Activated naive CD4-positive, alpha-beta T cell treated with anti-CD3 and anti-CD28 coated beads for 36 hours (primary cell): Measurements from ENCODE around the gene TIMM17B. TPM values are rescaled to one million over a fixed set of nuclear protein-coding genes. Genes with fewer than 3 reads are reported as not detected.

Source experiments
- CTCF ChIA-PET: fragments of 350-600 bp; sonication (Branson Sonifier 250); formaldehyde crosslinking; loops from one replicate; lab custom pipeline; 2021; ENCODE audit warnings: antibody characterized with exemption; lab: Charles Lee
- DNase-seq: peaks from one replicate; pipeline ENCODE4 v3.0.0-alpha.2; 2020
- H3K27ac Mint-ChIP-seq: one replicate; pipeline ENCODE4 v1.8.0; 2021; ENCODE audit warnings: mild to moderate bottlenecking, mixed read lengths
- H3K27me3 Mint-ChIP-seq: one replicate; pipeline ENCODE4 v1.8.0; 2021; ENCODE audit warnings: low read depth, mixed read lengths
- H3K36me3 Mint-ChIP-seq: one replicate; pipeline ENCODE4 v1.8.0; 2021; ENCODE audit warnings: low read depth, mixed read lengths
- H3K4me1 Mint-ChIP-seq: one replicate; pipeline ENCODE4 v1.8.0; 2021; ENCODE audit warnings: low read depth, mixed read lengths
- H3K4me3 Mint-ChIP-seq: one replicate; pipeline ENCODE4 v1.8.0; 2021; ENCODE audit warnings: mild to moderate bottlenecking, moderate library complexity, mixed read lengths
- H3K9me3 Mint-ChIP-seq: one replicate; pipeline ENCODE4 v1.8.0; 2021; ENCODE audit warnings: mixed read lengths
- intact Hi-C: fragments of 100-400 bp; cut with micrococcal nuclease; formaldehyde crosslinking; loops from one replicate; pipeline ENCODE4 v1.15.1; 2023
- total RNA-seq, 2 experiments: library from RNA; stranded (reverse); gene quantifications; one replicate each; pipeline ENCODE4 v1.2.3, GENCODE V29; 2021

Gene TIMM17B
- total RNA-seq, 2 experiments from 2014 or later, result 88.0 to 94.9 TPM

DNA sequence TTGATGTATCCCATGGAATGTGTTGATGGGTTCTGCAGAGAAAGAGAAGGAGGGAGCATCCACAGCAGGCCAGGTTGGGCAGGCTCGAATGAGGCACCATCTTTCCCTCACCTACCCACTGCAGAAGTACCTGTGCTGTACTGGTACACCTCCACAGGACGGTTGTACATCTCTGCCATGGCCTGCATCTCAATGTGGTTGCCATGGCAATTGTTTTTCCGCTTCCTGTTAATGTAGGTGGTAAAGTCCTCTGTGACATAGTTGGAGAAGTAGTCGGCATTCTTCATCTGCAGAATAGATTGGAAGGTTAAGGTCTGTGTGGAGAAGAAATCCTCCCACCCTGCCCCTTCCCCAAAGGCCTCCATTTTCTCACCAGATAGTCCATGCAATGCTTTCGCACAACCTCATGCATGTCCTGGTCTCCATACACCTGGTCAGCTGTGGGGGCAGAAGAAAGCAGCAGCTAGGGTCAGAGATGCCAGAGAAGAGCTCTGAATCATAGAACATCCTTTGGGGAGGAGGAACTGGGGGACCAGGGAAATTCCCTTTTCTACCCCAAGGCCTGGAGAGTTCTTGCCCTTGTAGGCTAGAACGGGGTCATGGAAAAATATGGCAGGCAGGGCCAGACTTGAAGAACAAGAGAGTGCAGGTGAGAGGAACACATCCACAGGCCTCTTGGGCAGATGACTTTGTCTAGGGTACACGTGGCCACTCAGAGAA, 37.2 kb upstream of the TIMM17B start:
- Mint-ChIP-seq H3K36me3 (peaks cover 45% of the 10 kb centered on the region), H3K9me3 (no peaks in the 10 kb centered on the region), H3K4me1 (peaks cover 65% of the 10 kb centered on the region), H3K27ac (peak overlapping the region; percentile 100), H3K27me3 (no peaks in the 10 kb centered on the region), H3K4me3 (peak overlapping the region; percentile 77)
- CTCF ChIA-PET, result interaction anchor here (0.9 kb wide), 1 partner anchor 14 kb away, joined by 4 read pairs; no protein-coding TSS in a partner anchor
- DNase-seq, result peak; percentile 57
- intact Hi-C loops, result loop anchor here (5.0 to 10.0 kb wide), 2 partner anchors 330 to 943 kb away; partner anchors contain the start of genes FOXP3, PPP1R3F and USP27X

DNA sequence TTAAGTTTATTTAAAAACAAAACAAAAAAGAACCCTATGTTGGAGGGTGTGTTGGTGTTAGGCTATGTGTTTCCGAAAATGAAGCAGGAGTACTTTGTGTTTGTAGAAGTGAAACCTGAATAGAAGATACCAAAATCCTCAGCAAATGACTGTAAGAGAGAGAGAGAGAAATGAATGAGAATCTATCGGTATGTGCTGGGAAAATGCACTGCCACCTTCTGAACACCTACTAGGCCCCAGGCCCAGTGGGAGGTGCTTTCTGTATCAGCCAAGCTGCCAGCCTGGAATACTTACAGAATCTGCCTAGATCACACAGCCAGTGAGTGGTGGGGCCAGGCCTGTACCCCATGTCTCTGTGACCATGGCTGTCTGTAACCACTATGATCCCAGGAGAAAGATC, 36.2 kb upstream of the TIMM17B start:
- peak; percentile 74 for DNase-seq
- no peaks in the 10 kb centered on the region for H3K9me3 Mint-ChIP-seq
- H3K4me3 Mint-ChIP-seq, result peak overlapping the region; percentile 77
- intact Hi-C loops, result loop anchor here (5.0 to 10.0 kb wide), 2 partner anchors 331 to 944 kb away; partner anchors contain the start of genes FOXP3, PPP1R3F and USP27X
- peak overlapping the region; percentile 100 for H3K27ac Mint-ChIP-seq
- CTCF ChIA-PET, result no interaction called here
- peaks cover 43% of the 10 kb centered on the region for H3K36me3 Mint-ChIP-seq
- peaks cover 55% of the 10 kb centered on the region for H3K4me1 Mint-ChIP-seq
- no peaks in the 10 kb centered on the region for H3K27me3 Mint-ChIP-seq

- H3K27ac Mint-ChIP-seq, result peak overlapping the region; percentile 50
- no peak for DNase-seq
- no peaks in the 10 kb centered on the region for H3K27me3 Mint-ChIP-seq
- no peak overlapping the region for H3K4me3 Mint-ChIP-seq
- H3K9me3 Mint-ChIP-seq, result no peaks in the 10 kb centered on the region
- peaks cover 36% of the 10 kb centered on the region for H3K4me1 Mint-ChIP-seq
- intact Hi-C loops, result no loop called here
- peaks cover 25% of the 10 kb centered on the region for H3K36me3 Mint-ChIP-seq
- CTCF ChIA-PET, result interaction anchor here (1.2 to 1.4 kb wide), 2 partner anchors 11 to 44 kb away, joined by 3 to 5 read pairs; partner anchors contain the start of gene KCND1
These were observed 30.3 kb upstream of the TIMM17B start for GRCh38 chrX:48927736-48928382.

- peaks cover 39% of the 10 kb centered on the region for H3K4me1 Mint-ChIP-seq
- no peak overlapping the region for H3K27ac Mint-ChIP-seq
- peaks cover 26% of the 10 kb centered on the region for H3K36me3 Mint-ChIP-seq
- intact Hi-C loops, result no loop called here
- H3K27me3 Mint-ChIP-seq, result no peaks in the 10 kb centered on the region
- no peaks in the 10 kb centered on the region for H3K9me3 Mint-ChIP-seq
- H3K4me3 Mint-ChIP-seq, result no peak overlapping the region
- CTCF ChIA-PET, result interaction anchor here (1.2 to 1.4 kb wide), 2 partner anchors 11 to 45 kb away, joined by 3 to 5 read pairs; partner anchors contain the start of gene KCND1
- no peak for DNase-seq
These were observed 29.6 kb upstream of the TIMM17B start for GRCh38 chrX:48927123-48927522.

GRCh38 chrX:48924270-48924669, 26.7 kb upstream of the TIMM17B start:
- H3K4me3 Mint-ChIP-seq, result peak overlapping the region; percentile 2
- H3K4me1 Mint-ChIP-seq, result peaks cover 53% of the 10 kb centered on the region

GRCh38 chrX:48923771-48924170, 26.2 kb upstream of the TIMM17B start:
- Mint-ChIP-seq H3K4me1 (peaks cover 53% of the 10 kb centered on the region), H3K4me3 (no peak overlapping the region), H3K9me3 (no peaks in the 10 kb centered on the region), H3K27me3 (no peaks in the 10 kb centered on the region), H3K27ac (peak overlapping the region; percentile 80), H3K36me3 (peaks cover 35% of the 10 kb centered on the region)
- CTCF ChIA-PET, result no interaction called here
- no peak for DNase-seq
- intact Hi-C loops, result no loop called here

More at GRCh38 chrX:48924270-48924669, 26.7 kb upstream of the TIMM17B start:
- H3K27ac Mint-ChIP-seq, result peak overlapping the region; percentile 80
- peaks cover 33% of the 10 kb centered on the region for H3K36me3 Mint-ChIP-seq
- no peaks in the 10 kb centered on the region for H3K27me3 Mint-ChIP-seq
- peak; percentile 17 for DNase-seq
- CTCF ChIA-PET, result no interaction called here
- H3K9me3 Mint-ChIP-seq, result no peaks in the 10 kb centered on the region
- intact Hi-C loops, result no loop called here

DNA sequence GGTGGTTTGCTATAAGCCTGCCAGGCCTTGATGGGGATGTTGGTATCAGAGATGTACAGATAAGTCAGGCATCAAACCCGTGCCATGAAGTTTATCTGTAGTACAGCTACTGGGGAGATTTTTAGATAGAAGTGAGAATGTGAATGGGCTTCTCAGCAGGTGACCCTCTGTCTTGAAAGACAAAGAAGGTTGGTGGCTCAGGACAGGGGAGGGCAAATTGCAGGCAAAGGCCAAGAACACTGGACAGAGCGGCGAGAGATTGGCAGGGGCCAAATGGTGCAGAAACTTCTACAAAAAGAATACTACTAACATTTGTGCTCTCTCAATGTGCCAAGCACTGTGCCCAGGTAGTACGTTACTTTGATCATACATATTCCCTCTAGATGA, 23.1 kb upstream of the TIMM17B start:
- peak overlapping the region; percentile 95 for H3K4me3 Mint-ChIP-seq
- CTCF ChIA-PET, result interaction anchor here (1.7 to 3.7 kb wide), 2 partner anchors 14 to 19 kb away, joined by 4 to 42 read pairs; no protein-coding TSS in a partner anchor
- DNase-seq, result no peak
- H3K9me3 Mint-ChIP-seq, result no peaks in the 10 kb centered on the region
- intact Hi-C loops, result no loop called here
- peaks cover 40% of the 10 kb centered on the region for H3K4me1 Mint-ChIP-seq
- H3K27ac Mint-ChIP-seq, result peak overlapping the region; percentile 99
- H3K27me3 Mint-ChIP-seq, result peaks cover 2% of the 10 kb centered on the region
- peaks cover 61% of the 10 kb centered on the region for H3K36me3 Mint-ChIP-seq

DNA sequence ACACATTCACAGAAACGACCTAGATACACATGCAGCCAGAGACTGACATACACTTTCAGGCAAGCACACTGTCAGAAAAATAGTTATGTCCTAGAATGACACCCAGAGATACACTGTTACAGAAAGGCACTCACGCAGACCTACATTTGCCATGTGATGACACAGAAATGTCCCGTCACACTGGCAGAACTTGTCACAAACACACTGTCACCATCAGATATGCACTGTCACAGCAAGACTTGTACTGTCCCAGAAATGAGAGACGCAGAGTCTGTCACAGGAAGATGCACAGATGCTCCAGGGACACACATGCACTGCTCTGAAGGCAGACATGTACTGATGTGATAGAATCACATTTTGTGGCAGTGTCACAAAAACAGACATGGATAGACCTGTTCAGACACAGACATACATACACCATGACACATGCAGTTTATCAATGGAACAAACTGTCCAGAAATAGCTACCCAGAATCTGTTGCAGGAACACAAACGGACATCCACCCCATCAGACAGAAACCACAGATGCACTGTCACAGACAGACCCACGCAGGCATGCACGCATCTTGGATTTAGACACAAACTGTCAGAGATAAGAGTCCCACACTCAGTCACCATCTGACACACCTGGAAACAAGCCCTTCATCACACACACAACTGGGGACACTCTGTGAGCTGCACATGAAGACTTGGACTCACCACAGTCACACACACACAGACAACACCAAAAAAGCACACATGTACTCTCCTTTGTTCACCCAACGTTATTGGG, 22.6 kb upstream of the TIMM17B start:
- intact Hi-C loops, result loop anchor here (1.0 to 5.0 kb wide), 5 partner anchors 17 to 123 kb away; partner anchors contain the start of genes HDAC6, PQBP1, TFE3 and TIMM17B
- CTCF ChIA-PET, result interaction anchor here (1.0 to 3.7 kb wide), 3 partner anchors 15 to 25 kb away, joined by 4 to 42 read pairs (median 4); no protein-coding TSS in a partner anchor
- H3K9me3 Mint-ChIP-seq, result no peaks in the 10 kb centered on the region
- peak overlapping the region; percentile 95 for H3K4me3 Mint-ChIP-seq
- peaks cover 35% of the 10 kb centered on the region for H3K4me1 Mint-ChIP-seq
- H3K36me3 Mint-ChIP-seq, result peaks cover 63% of the 10 kb centered on the region
- peak overlapping the region; percentile 99 for H3K27ac Mint-ChIP-seq
- DNase-seq, result peak; percentile 67
- H3K27me3 Mint-ChIP-seq, result peaks cover 2% of the 10 kb centered on the region

- H3K4me3 Mint-ChIP-seq, result peak overlapping the region; percentile 95
- peaks cover 2% of the 10 kb centered on the region for H3K27me3 Mint-ChIP-seq
- peaks cover 37% of the 10 kb centered on the region for H3K4me1 Mint-ChIP-seq
- H3K9me3 Mint-ChIP-seq, result no peaks in the 10 kb centered on the region
- peak overlapping the region; percentile 99 for H3K27ac Mint-ChIP-seq
- CTCF ChIA-PET, result interaction anchor here (0.6 to 3.7 kb wide), 3 partner anchors 21 to 26 kb away, joined by 3 to 42 read pairs (median 4); partner anchors contain the start of genes PQBP1 and TIMM17B
- peaks cover 68% of the 10 kb centered on the region for H3K36me3 Mint-ChIP-seq
- peak; percentile 71 for DNase-seq
- intact Hi-C loops, result loop anchor here (1.0 to 5.0 kb wide), 5 partner anchors 18 to 124 kb away; partner anchors contain the start of genes HDAC6, PQBP1, TFE3 and TIMM17B
These were observed 21.8 kb upstream of the TIMM17B start for GRCh38 chrX:48919360-48919841.

- Mint-ChIP-seq H3K9me3 (no peaks in the 10 kb centered on the region), H3K4me3 (peak within 1 kb of the TSS; percentile 95), H3K4me1 (peaks cover 38% of the 10 kb centered on the region), H3K36me3 (peaks cover 70% of the 10 kb centered on the region), H3K27me3 (peaks cover 2% of the 10 kb centered on the region), H3K27ac (peak within 1 kb of the TSS; percentile 99)
- CTCF ChIA-PET, result interaction anchor here (0.6 to 3.7 kb wide), 3 partner anchors 21 to 26 kb away, joined by 3 to 42 read pairs (median 4); partner anchors contain the start of genes PQBP1 and TIMM17B
- intact Hi-C loops, result loop anchor here (1.0 to 5.0 kb wide), 5 partner anchors 19 to 125 kb away; partner anchors contain the start of genes HDAC6, PQBP1, TFE3 and TIMM17B
- DNase-seq, result peak; percentile 94
These were observed 21.2 kb upstream of the TIMM17B start, which contains the start of gene PIM2 for GRCh38 chrX:48918643-48919340. TSS of gene PIM2 (minus strand) at chrX:48919024. CDS start at chrX:48918834, 190 bp downstream.

- Mint-ChIP-seq H3K4me3 (peak overlapping the region; percentile 95), H3K9me3 (no peaks in the 10 kb centered on the region), H3K27ac (peak overlapping the region; percentile 99), H3K4me1 (peaks cover 40% of the 10 kb centered on the region), H3K27me3 (peaks cover 2% of the 10 kb centered on the region), H3K36me3 (peaks cover 74% of the 10 kb centered on the region)
- DNase-seq, result no peak
- intact Hi-C loops, result loop anchor here (5.0 kb wide), 1 partner anchor 116 kb away; the partner anchor contains the start of gene HDAC6
- CTCF ChIA-PET, result no interaction called here
These were observed 20.7 kb upstream of the TIMM17B start for GRCh38 chrX:48918301-48918642.
